GM19397 (cell line): Measurements from ENCODE around the gene NEURL1B.
"Not testable (repeated sequence)": the region's sequence is repeated elsewhere in the genome, so short reads cannot be mapped to it uniquely, and the experiment has no call there.

Experiments
- ATAC-seq: cut with Tn5 transposase; IDR thresholded peaks from one replicate; pipeline ENCODE4 v1.9.1; 2021; ENCODE audit warnings: mild to moderate bottlenecking, moderate library complexity; ENCODE audit not compliant: unreplicated experiment

The NEURL1B gene

GRCh38 chr5:172692981-172693380 lies 51.9 kb downstream of the NEURL1B start:
- ATAC-seq: no peak

GRCh38 chr5:172694061-172694460 lies 53.0 kb downstream of the NEURL1B start:
- no peak for ATAC-seq

- no peak for ATAC-seq
Measured at GRCh38 chr5:172694541-172694940, 53.5 kb downstream of the NEURL1B start.

- ATAC-seq: no peak
Measured at GRCh38 chr5:172695232-172696054, 54.4 kb downstream of the NEURL1B start.

- no peak for ATAC-seq
Measured at GRCh38 chr5:172696171-172696849, 55.2 kb downstream of the NEURL1B start.

- ATAC-seq: peak; percentile 66
Measured at GRCh38 chr5:172697123-172698121, 56.4 kb downstream of the NEURL1B start.

- ATAC-seq: no peak
Measured at GRCh38 chr5:172699423-172699822, 58.4 kb downstream of the NEURL1B start.

GRCh38 chr5:172699999-172700364 lies 58.9 kb downstream of the NEURL1B start:
- ATAC-seq: no peak

- no peak for ATAC-seq
Measured at GRCh38 chr5:172700365-172701290, 59.6 kb downstream of the NEURL1B start.

- no peak for ATAC-seq
Measured at GRCh38 chr5:172701291-172701656, 60.2 kb downstream of the NEURL1B start.

GRCh38 chr5:172703952-172704351 lies 62.9 kb downstream of the NEURL1B start:
- no peak for ATAC-seq

GRCh38 chr5:172705576-172706084 lies 64.6 kb downstream of the NEURL1B start:
- ATAC-seq: no peak

- ATAC-seq: no peak
Measured at GRCh38 chr5:172706796-172707195, 65.7 kb downstream of the NEURL1B start.

GRCh38 chr5:172707285-172708182 lies 66.5 kb downstream of the NEURL1B start:
- no peak for ATAC-seq

- no peak for ATAC-seq
Measured at GRCh38 chr5:172708183-172708505, 67.1 kb downstream of the NEURL1B start.

GRCh38 chr5:172710676-172711075 lies 69.6 kb downstream of the NEURL1B start:
- ATAC-seq: no peak

- not testable (repeated sequence) for ATAC-seq
Measured at GRCh38 chr5:172711321-172711861, 70.3 kb downstream of the NEURL1B start.

- ATAC-seq: no peak
Measured at GRCh38 chr5:172712610-172713009, 71.5 kb downstream of the NEURL1B start.
